ENCODE data around the gene TACR1.

GRCh38 chr2:75182606-75183005 is 16.7 kb downstream of the TACR1 start:
- TF ChIP-seq POLR2A (IDR thresholded peaks at IDR 0.05) (no peak), CTCF (IDR thresholded peaks at IDR 0.05) (no peak), EP300 (IDR thresholded peaks at IDR 0.05) (no peak), POLR2AphosphoS5 (IDR thresholded peaks at IDR 0.05) (no peak)
